ENCODE data around the gene RARA. TPM values are rescaled to one million over a fixed set of nuclear protein-coding genes. Genes with fewer than 3 reads are reported as not detected.
A peak's percentile ranks its signal among the peaks of the same experiment; 100 is the strongest.

The RARA gene
- total and polyA plus RNA-seq, 8 donors, result 11.2 to 40.8 (median 19.4) TPM

- Histone ChIP-seq H3K27me3 (no peaks in the 10 kb centered on the region), H3K4me3 (no peak overlapping the region), H3K36me3 (peaks cover 45 to 85% (median 68%) of the 10 kb centered on the region in 4 donors), H3K9me3 (no peaks in the 10 kb centered on the region), H3K4me1 (peaks cover 55 to 91% (median 71%) of the 10 kb centered on the region in 4 donors), H3K27ac (peak overlapping the region in 3 of 5 donors; percentile 10 to 98 (median 39))
- TF ChIP-seq CTCF (IDR thresholded peaks at IDR 0.05) (no peak), POLR2A (IDR thresholded peaks at IDR 0.05) (no peak), EP300 (IDR thresholded peaks at IDR 0.05) (no peak), POLR2AphosphoS5 (IDR thresholded peaks at IDR 0.05) (no peak)
- DNase-seq, result peak in 1 of 2 donors; percentile 47
- 79 to 88% (median 80%) methylated on average over 13 to 27 of the region's 27 CpGs for WGBS, 5 donors
- intact Hi-C loops (cut with DNase I; ENCODE audit: low total_unique reads), result no loop called here
These were observed 42.6 kb downstream of the RARA start for GRCh38 chr17:40351359-40352236.

- Histone ChIP-seq H3K36me3 (peaks cover 45 to 88% (median 70%) of the 10 kb centered on the region in 4 donors), H3K4me1 (peaks cover 48 to 84% (median 67%) of the 10 kb centered on the region in 4 donors), H3K4me3 (no peak overlapping the region), H3K9me3 (no peaks in the 10 kb centered on the region), H3K27ac (peak overlapping the region in 1 of 5 donors; percentile 98), H3K27me3 (no peaks in the 10 kb centered on the region)
- TF ChIP-seq EP300 (IDR thresholded peaks at IDR 0.05), result no peak
- TF ChIP-seq POLR2A (IDR thresholded peaks at IDR 0.05), result no peak
- no peak for TF ChIP-seq POLR2AphosphoS5 (IDR thresholded peaks at IDR 0.05)
- TF ChIP-seq CTCF (IDR thresholded peaks at IDR 0.05), result no peak
- intact Hi-C loops (cut with DNase I; ENCODE audit: low total_unique reads), result no loop called here
- peak in 1 of 2 donors; percentile 18 for DNase-seq
- WGBS, 5 donors, result 58 to 82% (median 75%) methylated on average over 7 of the region's 7 CpGs
These were observed 43.3 kb downstream of the RARA start for GRCh38 chr17:40352237-40352778.

GRCh38 chr17:40352779-40353394, 43.9 kb downstream of the RARA start:
- WGBS, 5 donors, result 73 to 84% (median 81%) methylated on average over 8 to 9 of the region's 9 CpGs
- Histone ChIP-seq H3K9me3 (no peaks in the 10 kb centered on the region), H3K36me3 (peaks cover 45 to 88% (median 70%) of the 10 kb centered on the region in 4 donors), H3K27ac (peak overlapping the region in 1 of 5 donors; percentile 44), H3K4me1 (peaks cover 43 to 84% (median 62%) of the 10 kb centered on the region in 4 donors), H3K27me3 (no peaks in the 10 kb centered on the region), H3K4me3 (no peak overlapping the region)
- TF ChIP-seq EP300 (IDR thresholded peaks at IDR 0.05) (no peak), POLR2A (IDR thresholded peaks at IDR 0.05) (no peak), POLR2AphosphoS5 (IDR thresholded peaks at IDR 0.05) (no peak), CTCF (IDR thresholded peaks at IDR 0.05) (no peak)
- DNase-seq, result peak in 1 of 2 donors; percentile 26
- intact Hi-C loops (cut with DNase I; ENCODE audit: low total_unique reads), result no loop called here

Measured in stomach (tissue), 9 donors.